Panc1 (cell line): ENCODE data around the gene MKLN1. TPM values are rescaled to one million over a fixed set of nuclear protein-coding genes. Genes with fewer than 3 reads are reported as not detected.
"Not testable (repeated sequence)": the region's sequence is repeated elsewhere in the genome, so short reads cannot be mapped to it uniquely, and the experiment has no call there.

ENCODE experiments used
- ATAC-seq: fragments of 200-7000 bp; cut with Tn5 transposase; 2 replicates; pipeline ENCODE4 v1.9.1; 2020; ENCODE audit warnings: mild to moderate bottlenecking, moderate library complexity
- BruUV-seq: library from RNA; stranded (reverse); fragments of 400-500 nt; replicated peaks from 2 replicates; lab custom pipeline; 2021; lab: Mats Ljungman, UMichigan
- CTCF ChIA-PET: fragments of 300-600 bp; sonication (Branson Sonifier 250); formaldehyde crosslinking; loops from one replicate; lab custom pipeline; 2022; ENCODE audit warnings: antibody characterized with exemption; lab: Charles Lee
- POLR2A ChIA-PET: fragments of 300-600 bp; sonication (Branson Sonifier 250); formaldehyde crosslinking; loops from one replicate; lab custom pipeline; 2022; ENCODE audit warnings: antibody characterized with exemption; lab: Charles Lee
- DNase-seq: peaks from one replicate; pipeline ENCODE4 v3.0.0-alpha.2; 2010; ENCODE audit warnings: low read depth, low spot score
- H3K27ac ChIP-seq: 2 replicates; pipeline ENCODE4 v1.5.1; 2011; ENCODE audit warnings: mild to moderate bottlenecking, low read length, inconsistent platforms
- H3K27me3 ChIP-seq: fragments of 200-500 bp; sonication (Bioruptor generic); 2 replicates; pipeline ENCODE4 v1.6.0; 2014; ENCODE audit warnings: low read length, inconsistent platforms; ENCODE audit not compliant: control insufficient read depth, insufficient read depth
- H3K36me3 ChIP-seq: fragments of 200-500 bp; sonication (Bioruptor generic); 2 replicates; pipeline ENCODE4 v1.5.1; 2014; ENCODE audit warnings: inconsistent platforms, mild to moderate bottlenecking, low read length, moderate library complexity; ENCODE audit not compliant: control insufficient read depth, insufficient read depth
- H3K4me1 ChIP-seq: 2 replicates; pipeline ENCODE4 v1.5.1; 2011; ENCODE audit warnings: inconsistent platforms, mild to moderate bottlenecking, low read length, moderate library complexity; ENCODE audit not compliant: control insufficient read depth, insufficient read depth
- H3K4me3 ChIP-seq, 2 experiments: 2 replicates each; pipeline ENCODE4 v1.5.1; 2011 to 2012; ENCODE audit warnings: low read depth in 2 of 2, low read length in 2 of 2, mild to moderate bottlenecking in 2 of 2, inconsistent platforms in 1 of 2, moderate library complexity in 1 of 2
- H3K9me3 ChIP-seq: fragments of 200-500 bp; sonication (Bioruptor generic); 2 replicates; pipeline ENCODE4 v1.5.1; 2014; ENCODE audit warnings: low read depth, mild to moderate bottlenecking, inconsistent platforms, low read length, moderate library complexity; ENCODE audit not compliant: control insufficient read depth, insufficient read depth
- CTCF ChIP-seq: fragments of 450-650 bp; IDR thresholded peaks from 2 replicates; pipeline ENCODE4 v1.5.1; 2017; ENCODE audit warnings: mild to moderate bottlenecking
- POLR2AphosphoS5 ChIP-seq: IDR thresholded peaks from 2 replicates; pipeline ENCODE4 v1.6.1; 2012; ENCODE audit warnings: mild to moderate bottlenecking, low read depth, low read length, moderate library complexity
- REST ChIP-seq, 2 experiments: IDR thresholded peaks; 2 replicates each; pipeline ENCODE4 v1.6.1; 2011 to 2012; ENCODE audit warnings: low read depth in 2 of 2, control low read depth in 1 of 2, low read length in 1 of 2, mild to moderate bottlenecking in 1 of 2, moderate library complexity in 1 of 2; ENCODE audit not compliant: insufficient read depth in 1 of 2
- SIN3A ChIP-seq: IDR thresholded peaks from 2 replicates; pipeline ENCODE4 v1.6.1; 2012; ENCODE audit warnings: low read depth, mild to moderate bottlenecking, low read length, moderate library complexity, borderline replicate concordance; ENCODE audit not compliant: insufficient read depth
- TCF7L2 ChIP-seq: IDR thresholded peaks from 2 replicates; pipeline ENCODE4 v1.6.1; 2011; ENCODE audit warnings: mild to moderate bottlenecking, low read depth, low read length, inconsistent platforms
- in situ Hi-C: cut with HindIII; loops from 2 replicates; pipeline ENCODE4 v1.10.0; 2016; ENCODE audit warnings: low sequenced_read_pairs, low pct_unique_long_range_greater_than_20kb
- intact Hi-C: fragments of 100-400 bp; cut with micrococcal nuclease; formaldehyde crosslinking; loops from one replicate; pipeline ENCODE4 v1.10.0; 2022; ENCODE audit not compliant: unreplicated experiment
- total RNA-seq: library from RNA; stranded (reverse); gene quantifications from one replicate; pipeline ENCODE4 v1.2.1, GENCODE V29; 2021; ENCODE audit not compliant: unreplicated experiment

MKLN1 gene
- total RNA-seq, 1 experiment from 2014 or later: 46.4 TPM

GRCh38 chr7:131503639-131504038, 176.0 kb downstream of the MKLN1 start:
- H3K27ac ChIP-seq: no peak overlapping the region
- BruUV-seq: no TSS peak
- in situ Hi-C loops: no loop called here

GRCh38 chr7:131504157-131504899, 176.7 kb downstream of the MKLN1 start:
- TF ChIP-seq SIN3A (no peak), TCF7L2 (no peak), REST (IDR thresholded peaks at IDR 0.05; ENCODE audit: insufficient read depth in 1 of 2, low read depth in 2 of 2, low read length in 1 of 2) (no peak)
- Histone ChIP-seq H3K27me3 (no peaks in the 10 kb centered on the region), H3K9me3 (no peaks in the 10 kb centered on the region), H3K4me1 (no peaks in the 10 kb centered on the region; the same call in 1 of the 2 replicates), H3K27ac (no peak overlapping the region), H3K36me3 (no peaks in the 10 kb centered on the region), H3K4me3 (no peak overlapping the region)
- BruUV-seq: no TSS peak
- ATAC-seq: no peak
- DNase-seq: no peak
- in situ Hi-C loops (no loop called here), intact Hi-C loops (no loop called here)
- CTCF ChIA-PET: interaction anchor here (0.7 kb wide), 1 partner anchor 128 kb away, joined by 3 read pairs; no protein-coding TSS in a partner anchor
- POLR2A ChIA-PET: no interaction called here

More at GRCh38 chr7:131503639-131504038, 176.0 kb downstream of the MKLN1 start:
- TF ChIP-seq REST (IDR thresholded peaks at IDR 0.05; ENCODE audit: insufficient read depth in 1 of 2, low read depth in 2 of 2, low read length in 1 of 2): no peak
- no peak for TF ChIP-seq SIN3A
- no peak for TF ChIP-seq CTCF
- no peak for TF ChIP-seq TCF7L2
- TF ChIP-seq POLR2AphosphoS5: no peak
- intact Hi-C loops: no loop called here
- no peaks in the 10 kb centered on the region for H3K27me3 ChIP-seq
- H3K36me3 ChIP-seq: no peaks in the 10 kb centered on the region; the same call in 1 of the 2 replicates
- H3K4me3 ChIP-seq: no peak overlapping the region
- ChIA-PET POLR2A (no interaction called here), CTCF (no interaction called here)
- no peaks in the 10 kb centered on the region for H3K9me3 ChIP-seq
- ATAC-seq: no peak
- H3K4me1 ChIP-seq: no peaks in the 10 kb centered on the region; the same call in 1 of the 2 replicates
- no peak for DNase-seq

- DNase-seq, POLR2A ChIA-PET, in situ Hi-C loops, BruUV-seq, H3K4me1 ChIP-seq, H3K27ac ChIP-seq, ATAC-seq, CTCF ChIA-PET, H3K9me3 ChIP-seq, H3K27me3 ChIP-seq, intact Hi-C loops, H3K36me3 ChIP-seq, H3K4me3 ChIP-seq: not testable (repeated sequence)
Measured at GRCh38 chr7:131505037-131505620, 177.5 kb downstream of the MKLN1 start.
